Stimulated activated CD8-positive, alpha-beta memory T cell treated with anti-CD3 and anti-CD28 coated beads, Interleukin-12 subunit alpha, Interleukin-12 subunit beta, amount 100 ng/mL, for 1 hour (primary cell): Measurements from ENCODE around the gene TANGO2.

Source experiments
- DNase-seq: peaks from one replicate; pipeline ENCODE4 v3.0.0-alpha.2; 2020; ENCODE audit warnings: low read depth

Gene TANGO2

DNA sequence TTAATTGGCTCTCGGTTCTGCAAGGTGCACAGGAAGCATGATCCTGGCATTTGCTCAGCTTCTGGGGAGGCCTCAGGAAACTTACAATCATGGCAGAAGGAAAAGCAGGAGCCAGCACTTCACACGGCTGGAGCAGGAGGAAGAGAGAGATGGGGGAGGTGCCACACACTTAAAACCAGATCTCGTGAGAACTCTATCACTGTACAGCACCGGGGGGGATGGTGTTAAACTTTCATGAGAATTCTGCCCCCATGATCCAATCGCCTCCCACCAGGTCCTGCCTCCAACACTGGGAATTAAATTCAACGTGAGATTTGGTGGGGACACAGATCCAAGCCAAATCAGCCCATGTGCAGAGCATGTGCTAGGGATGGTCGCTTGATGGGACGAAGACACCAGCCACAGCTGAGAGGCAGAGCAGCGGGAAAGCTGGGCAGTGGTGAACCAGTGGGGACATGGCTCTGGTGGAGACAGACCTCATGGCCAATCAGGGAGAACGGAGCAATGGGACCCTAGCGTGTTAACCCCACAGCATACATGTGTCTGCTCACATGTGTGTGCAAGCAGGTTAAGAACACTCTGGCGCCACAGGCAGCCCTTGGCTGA is 6.2 kb downstream of the TANGO2 start:
- no peak for DNase-seq

DNA sequence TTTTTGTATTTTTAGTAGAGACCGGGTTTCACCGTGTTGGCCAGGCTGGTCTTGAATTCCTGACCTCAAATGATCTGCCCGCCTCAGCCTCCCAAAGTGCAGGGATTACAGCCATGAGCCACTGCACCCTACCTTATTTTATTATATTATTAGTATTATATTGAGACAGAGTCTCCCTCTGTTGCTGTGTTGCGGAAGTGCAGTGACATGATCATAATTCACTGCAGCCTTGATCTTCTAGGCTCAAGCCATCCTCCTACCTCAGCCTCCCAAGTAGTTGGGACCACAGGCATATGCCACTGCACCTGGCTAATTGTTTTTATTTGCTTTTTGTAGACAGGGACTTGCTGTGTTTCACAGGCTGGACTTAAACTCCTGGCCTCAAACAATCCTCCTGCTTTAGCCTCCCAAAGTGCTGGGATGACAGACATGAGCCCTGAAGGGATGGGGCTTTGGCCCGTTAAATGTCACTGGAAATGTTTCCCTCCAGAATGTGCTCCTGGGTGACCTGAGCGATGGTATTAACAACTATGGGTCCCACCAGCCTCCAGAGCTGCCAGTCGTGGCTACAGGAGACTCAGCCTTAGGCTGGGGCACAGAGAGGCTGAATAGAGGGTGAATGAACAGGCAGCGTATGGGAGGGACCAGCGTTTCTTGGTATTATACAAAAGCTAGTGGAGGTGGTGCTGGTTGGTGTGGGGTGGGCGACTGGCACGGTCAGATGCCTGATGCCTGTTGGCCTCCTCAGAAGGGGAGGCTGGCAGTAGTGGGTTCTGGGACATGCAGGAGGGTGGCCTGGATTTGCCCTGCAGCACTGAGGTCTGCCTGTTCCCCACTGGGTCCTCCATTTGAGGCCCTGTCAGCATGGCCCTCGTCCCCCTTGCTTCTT is 7.3 kb downstream of the TANGO2 start:
- DNase-seq, result no peak

DNA sequence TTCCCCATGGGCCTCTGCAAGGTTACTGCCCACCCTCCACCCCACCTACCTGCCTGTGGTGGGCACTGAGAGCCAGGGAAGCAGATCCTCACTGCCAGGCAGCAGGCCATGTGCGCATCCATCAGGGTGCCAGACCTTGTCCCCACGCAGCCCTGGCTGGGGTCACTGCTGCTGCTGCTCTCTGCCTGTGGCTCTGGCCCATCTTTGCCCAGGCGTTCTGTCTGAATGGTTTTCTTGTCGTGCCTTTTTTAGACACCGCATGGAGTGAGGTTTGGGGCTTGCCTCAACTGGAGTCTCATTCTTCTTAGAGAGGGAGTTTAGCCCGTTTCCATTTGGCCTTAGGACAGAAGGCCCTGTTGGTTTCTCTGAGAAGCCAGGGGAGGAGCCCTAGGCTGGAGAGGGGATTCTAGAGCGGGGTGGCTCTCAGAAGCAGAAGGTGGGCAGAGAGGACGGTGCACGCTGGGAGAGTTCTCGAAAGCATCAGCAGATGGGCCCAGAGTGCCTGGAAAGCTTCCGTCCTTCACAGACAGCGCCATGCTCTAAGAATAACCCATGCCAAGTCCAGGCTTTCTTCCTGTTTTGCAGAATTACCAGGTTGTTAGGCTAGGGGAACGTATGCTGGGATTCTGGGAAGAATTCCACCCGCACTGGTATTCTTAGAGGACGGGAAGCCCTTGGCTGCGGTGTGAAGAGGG is 8.1 kb downstream of the TANGO2 start:
- DNase-seq, result no peak

DNA sequence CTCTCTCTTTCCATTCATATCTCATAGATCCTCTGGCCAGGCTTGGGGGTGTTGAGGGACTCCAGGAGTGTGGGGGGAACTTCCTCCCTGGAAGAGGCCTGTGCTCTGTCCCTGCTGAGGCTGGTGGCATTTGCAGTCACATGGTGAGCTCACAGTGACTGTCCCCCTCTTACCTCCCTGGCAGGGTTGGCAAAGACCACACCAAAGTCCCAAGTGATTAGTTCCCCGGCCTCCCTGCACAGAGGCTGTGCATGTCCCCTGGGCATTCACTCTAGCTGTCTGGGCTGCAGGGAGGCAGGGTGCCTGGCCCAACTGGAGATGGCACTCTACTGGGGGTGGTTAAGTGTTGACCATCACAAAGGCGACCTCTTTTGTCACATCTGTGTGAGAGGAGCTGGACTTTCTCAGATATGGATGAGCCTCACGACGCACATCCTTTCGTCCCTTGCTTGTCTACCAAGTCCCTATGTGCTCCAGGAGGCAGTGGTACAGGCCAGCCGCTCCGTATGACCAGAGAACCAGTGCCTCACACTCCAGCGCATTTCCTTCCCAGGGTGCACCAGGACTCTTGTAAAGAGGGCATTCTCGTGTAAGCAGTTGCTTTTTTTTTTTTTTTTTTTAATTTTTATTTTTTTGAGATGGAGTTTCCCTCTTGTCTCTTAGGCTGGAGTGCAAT is 8.8 kb downstream of the TANGO2 start:
- no peak for DNase-seq

DNA sequence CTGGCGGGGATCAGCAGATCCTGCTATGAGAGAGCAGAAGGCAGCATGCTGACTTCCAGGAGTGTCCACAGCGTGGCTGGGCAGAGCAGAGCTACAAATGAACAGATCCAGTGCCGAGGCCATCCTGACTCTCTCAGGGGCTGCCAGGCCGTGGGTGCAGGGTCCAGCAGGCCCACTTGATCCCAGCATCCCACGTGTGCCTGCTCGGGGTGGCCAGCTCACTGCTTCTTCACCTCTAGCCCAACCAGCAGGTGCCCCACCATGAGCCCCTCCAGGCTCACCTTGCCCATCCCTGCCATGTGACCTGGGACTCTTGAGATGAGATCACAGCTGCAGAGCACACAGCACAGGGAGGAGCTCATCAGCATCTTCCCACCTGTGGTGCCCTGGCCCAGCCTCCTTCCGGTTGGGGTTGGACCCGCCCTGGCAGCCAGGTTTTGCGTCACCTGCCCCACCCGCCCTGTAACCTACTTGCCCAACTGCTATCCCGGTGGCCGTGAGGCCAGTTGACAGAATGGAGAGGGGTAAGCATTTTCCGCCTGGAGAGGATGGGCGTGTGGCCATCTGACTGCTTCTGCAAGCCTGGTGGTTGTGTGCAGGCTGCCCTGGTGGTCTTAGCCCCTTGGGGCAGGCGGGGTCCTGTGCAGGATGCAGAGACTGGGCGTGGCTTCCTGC is 11.0 kb downstream of the TANGO2 start:
- DNase-seq, result no peak

DNA sequence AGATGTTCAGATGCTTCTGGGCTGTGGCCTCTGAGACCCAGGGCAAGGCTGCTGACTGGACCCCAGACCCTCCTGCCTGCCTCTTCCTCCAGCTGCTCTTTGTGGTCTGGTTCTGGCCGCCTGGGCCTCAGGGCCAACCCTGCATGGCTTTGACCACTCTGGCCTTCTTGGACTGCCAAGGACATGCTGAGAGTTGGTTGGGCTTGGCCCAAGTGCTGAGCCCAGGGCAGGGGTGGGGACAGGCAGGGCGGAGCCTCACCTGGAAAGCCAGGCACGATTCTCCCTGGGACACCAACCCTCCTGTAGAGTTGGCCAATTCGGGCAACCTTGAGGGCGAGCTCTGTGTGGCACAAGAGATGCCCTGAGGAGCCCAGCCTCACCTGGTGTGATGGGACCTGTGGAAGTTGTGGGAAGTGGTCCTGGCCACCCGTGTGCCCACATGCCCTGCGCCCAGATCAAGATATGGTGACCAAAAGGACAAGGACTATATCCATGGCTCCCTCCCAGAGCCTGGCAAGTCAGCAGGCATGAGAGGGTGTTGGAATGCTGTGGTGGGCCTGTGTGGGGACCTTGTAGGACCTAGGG is 11.6 kb downstream of the TANGO2 start:
- DNase-seq, result no peak

DNA sequence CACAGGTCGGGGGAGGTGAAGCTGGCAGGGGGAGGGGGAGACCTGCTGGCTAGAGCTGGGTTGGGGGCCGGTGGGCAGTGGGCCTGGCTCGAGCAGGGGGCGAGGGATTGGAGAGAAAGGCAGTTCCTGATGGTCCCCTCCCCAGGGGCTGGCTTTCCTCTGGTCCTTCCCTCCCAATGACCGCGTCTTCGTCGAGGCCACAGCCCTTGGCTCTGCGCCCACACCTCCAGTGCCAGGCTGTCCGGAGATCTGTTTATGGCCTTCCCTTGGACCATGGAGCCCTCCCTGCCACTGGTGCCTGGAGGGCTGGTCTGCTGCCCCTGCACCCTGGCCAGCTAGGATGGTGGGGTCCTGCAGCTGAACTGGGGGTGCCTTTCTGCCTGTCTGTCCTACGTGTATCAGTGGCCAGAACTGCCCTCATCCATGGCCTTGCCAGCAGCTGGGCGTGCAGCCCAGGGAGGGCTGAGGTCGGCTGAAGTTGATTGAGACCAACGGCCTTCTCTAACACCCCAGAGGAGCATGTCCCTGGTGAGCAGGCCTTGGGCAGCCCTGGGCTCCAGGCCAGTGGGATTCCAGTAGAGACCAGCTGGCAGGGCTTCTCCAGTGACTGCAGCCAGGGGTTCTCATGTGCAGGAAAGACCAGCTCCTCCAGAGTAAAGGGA is 12.3 kb downstream of the TANGO2 start:
- no peak for DNase-seq

DNA sequence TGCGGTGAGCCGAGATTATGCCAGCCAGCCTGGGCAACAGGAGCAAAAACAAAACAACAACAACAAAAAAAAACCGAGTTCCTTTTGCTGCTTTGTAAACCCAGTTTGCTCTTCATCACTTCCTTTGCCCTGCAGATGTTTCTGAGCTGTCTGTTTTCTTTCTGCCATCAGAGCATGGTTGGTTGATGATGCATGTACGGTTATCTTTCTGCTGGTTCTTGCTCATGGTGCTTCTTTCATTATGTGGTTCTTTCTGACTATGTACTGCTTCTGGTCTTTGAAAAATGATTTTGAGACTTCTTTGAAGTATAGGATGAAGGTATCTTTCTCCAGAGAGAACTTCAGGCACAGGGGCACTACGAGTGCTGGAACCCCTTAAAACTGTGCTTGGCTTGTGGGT is 13.2 kb downstream of the TANGO2 start:
- DNase-seq, result no peak

DNA sequence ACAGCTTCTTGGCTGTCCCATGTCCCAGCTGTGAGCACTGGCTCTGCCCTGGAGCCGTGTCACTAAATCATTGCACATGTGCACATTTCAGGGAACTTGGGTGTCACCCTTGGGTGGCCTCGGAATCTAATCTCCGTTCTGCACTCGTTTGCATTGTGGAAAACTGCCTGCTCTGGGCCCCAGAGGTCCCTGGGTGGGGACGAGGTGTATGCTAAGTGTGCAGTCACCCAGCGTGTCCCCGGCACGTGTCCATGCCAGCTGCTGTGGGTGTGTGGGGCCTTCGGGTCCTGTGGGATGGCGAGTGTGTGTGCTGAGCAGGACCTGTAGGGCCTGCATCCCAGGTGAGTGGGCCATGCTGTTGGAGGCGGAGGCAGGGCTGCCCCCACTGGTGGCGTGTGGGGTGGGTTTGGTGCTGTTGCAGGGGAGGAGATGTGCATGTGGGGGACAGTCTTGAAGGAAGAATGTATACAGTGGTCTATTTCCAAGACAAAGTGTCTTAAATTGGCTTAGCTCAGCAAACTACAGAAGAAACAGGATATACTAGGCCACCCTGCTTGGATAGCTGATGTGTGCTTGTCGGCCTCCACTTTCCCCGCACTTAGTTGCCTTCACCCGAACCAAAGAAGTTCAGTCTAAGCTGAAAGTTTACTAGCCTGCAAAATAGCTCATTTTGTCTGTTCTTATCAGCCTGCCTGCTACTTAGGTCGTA is 14.6 kb downstream of the TANGO2 start:
- no peak for DNase-seq

DNA sequence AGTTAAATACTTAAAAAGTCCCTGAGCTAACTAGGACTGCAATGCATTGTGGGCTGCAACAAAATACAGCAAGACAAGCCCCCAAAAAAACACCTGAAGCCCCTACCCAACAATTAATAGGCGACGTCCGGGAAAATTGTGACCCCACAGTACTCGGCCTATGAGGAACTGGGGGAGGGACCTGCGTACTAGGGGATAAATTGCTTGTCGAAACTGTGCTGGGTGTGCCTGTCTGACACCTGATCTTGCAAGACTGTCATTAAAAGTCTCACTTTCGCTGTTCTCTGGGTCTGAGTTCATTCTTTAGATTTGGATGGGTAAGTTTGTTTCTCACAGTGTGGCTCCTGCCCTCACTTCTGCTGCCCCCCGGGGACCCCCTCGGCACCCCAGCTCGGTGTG is 15.2 kb downstream of the TANGO2 start:
- DNase-seq, result no peak

DNA sequence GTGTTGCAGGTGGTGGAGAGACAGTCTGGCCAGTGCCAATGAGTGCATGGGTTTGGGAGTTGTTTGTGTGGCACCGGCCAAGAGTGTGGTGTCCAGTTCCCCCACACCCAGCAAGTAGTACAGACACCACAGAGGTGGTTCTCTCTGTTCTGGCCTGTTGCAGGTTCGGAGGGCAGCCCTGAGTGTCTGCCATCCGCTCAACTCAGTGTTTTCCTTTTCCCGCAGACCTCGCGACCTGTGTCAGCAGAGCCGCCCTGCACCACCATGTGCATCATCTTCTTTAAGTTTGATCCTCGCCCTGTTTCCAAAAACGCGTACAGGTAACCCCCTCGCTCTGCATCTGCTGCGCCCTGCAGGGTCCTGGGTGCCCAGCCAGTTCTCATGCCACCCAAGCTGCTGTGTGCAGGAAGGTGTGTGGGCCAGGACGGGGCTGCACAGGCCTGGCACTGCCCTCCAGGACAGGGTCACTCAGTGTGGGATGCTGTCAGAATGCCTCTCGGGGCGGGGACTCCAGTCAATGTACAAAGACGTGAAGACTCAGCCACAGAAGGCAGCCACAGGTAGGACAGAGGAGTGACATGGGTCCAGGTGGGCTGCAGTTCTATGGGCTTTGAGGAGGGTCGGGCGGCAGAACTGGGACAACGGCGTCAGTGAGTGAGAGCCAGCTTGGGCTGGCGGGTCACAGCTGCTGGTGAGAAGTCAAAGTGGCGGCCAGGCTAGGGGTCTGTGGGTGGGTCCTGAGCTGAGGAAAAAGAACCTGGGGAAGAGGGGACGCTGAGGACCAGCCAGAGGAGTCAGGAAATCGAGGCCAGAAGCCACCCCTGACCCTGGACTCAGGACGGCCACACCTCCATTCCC is 15.9 kb downstream of the TANGO2 start:
- no peak for DNase-seq

DNA sequence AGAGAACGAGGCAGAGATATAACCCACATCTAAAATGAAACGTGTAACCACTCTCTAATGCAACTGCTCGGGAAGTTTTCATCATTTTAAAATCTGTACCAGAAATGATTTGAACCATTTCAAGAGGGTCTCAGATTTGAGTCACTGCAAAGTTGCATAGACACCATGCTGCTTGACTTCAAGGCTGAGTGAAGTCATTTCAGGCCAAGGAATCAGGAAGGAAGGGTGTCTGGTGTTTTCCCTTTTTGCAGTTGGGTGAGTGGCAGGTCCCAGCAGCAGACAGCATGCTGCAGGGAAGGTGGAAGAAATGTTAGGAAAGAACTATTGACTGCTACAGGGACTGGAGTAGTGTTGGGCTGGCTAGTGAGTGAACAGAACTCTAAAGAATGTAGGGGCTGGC is 16.5 kb downstream of the TANGO2 start:
- no peak for DNase-seq

DNA sequence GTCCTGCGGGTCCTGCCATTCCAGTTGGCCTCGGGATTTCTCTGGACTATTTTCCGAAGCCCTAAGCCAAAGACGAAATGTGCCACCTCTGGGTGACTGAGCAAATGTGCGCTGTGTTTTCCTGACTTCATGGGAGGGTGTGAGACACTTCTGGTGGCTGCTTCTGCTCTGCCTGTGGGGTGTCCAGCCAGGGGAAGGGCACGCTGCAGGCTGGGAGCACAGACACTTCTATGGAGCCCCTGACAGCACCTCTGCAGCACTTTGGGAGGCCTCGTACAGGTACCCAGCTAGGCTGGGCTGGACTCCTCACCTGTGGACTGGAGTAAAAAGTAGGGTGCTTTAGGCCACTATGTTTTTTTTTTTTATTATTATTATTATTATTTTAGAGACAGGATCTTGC is 17.7 kb downstream of the TANGO2 start:
- no peak for DNase-seq

DNA sequence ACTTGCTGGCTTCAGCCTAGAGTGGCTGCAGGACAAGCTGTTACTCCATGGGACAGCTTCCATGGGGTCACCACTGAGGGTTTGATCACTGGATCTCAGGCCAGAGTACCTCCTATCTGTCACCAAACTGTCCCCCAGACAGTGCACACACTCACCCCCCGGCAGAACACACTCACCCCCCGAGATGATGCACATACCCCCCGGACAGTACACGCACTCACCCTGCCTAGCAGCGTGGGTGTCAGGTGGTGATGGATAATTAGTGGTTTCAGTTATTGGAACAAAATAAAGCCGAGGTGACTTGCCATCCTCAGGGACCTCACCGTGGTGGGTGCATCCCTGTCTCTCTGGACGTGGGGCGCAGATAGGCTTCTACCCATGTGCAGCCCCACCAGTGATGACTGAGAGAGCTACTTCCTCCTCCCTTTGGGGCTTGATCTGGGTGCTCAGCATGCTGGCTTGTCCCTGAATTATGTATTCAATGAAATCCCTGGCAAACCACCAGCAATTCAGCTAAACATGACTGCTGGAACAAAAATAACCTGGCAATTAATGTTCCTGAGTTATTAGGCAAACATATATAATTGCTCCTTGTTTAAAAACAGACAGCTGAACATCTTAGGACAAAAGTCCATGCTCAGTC is 18.9 kb downstream of the TANGO2 start:
- DNase-seq, result no peak

DNA sequence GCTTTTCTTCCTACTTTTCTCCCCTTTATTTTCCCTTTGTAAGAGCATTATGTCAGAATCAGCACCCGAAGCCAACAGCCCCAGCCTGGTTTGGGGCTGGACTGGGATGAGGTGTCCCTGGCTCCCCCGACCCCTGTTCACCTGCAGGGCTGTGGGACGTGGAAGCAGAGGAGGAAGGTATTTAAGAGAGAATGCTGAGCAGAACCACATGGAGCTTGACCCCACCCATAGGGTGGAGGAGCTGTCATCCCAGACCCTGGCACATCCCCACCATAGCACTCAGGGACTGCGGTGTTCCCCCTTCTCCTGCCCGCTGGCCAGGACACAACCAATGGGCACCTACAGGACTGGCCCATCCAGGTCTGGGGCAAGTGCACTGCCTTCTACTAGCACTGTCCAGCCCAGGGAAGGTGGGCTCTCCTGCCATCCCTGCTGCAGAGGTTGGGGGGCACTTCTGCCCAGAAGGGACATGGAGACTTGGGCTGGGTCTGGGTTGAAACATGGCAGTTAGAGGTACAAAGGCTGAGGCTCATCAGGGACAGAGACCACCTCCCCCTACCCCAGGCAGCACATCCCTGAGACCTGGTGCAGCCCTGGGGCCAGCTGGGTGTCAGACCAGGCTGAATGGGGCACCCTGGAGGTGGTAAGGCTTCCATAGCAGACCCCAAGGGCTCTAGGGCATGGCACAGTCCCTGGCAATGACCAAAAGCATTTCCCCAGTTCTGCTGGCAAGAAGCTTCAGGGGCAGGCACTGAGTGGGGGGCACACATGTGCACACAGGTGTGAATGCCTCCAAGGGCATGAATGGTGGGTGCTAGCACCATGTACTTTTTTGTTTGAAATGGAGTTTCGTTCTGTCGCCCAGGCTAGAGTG is 19.7 kb downstream of the TANGO2 start:
- DNase-seq, result no peak

DNA sequence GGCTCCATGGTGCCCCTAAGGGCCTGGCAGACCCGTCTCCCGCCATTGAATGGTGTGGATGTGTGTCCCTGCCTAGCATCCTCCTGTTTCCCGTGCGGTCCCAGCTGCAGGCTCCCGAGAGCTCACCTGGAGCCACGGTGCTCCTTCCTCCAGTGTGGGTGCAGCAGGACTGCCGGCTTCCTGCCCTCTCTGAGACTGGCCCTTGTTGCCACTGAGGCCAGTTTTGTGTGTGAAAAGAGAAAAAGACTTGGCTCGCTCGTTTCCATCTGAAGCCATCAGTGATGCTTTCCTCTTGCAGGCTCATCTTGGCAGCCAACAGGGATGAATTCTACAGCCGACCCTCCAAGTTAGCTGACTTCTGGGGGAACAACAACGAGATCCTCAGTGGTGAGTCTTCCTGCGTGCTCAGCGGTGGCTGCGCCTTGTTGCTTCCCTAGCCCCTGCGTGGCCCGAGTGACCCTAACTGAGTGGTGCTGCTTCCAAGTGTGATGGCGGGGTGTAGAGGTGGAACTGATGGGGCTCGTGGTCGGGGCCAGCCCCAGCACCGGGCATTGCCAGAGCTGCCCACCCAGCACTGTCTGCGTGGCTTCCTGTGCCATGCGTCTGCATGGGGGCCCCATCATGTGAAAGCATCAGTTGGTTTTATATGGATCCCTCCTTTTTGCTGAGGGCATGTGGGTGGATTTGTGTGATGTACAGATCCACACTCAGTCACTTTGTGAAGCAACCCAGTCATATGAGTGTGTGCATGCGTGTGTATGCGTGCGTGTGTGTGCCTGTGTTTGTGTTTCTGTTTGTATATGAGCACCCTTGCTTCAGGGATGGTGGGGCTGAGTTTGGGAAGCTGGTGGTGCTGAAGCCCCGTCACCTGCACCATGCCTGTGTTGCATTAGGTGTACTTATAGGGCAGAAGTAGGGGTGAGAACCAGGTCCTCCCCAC is 22.4 kb downstream of the TANGO2 start:
- no peak for DNase-seq

DNA sequence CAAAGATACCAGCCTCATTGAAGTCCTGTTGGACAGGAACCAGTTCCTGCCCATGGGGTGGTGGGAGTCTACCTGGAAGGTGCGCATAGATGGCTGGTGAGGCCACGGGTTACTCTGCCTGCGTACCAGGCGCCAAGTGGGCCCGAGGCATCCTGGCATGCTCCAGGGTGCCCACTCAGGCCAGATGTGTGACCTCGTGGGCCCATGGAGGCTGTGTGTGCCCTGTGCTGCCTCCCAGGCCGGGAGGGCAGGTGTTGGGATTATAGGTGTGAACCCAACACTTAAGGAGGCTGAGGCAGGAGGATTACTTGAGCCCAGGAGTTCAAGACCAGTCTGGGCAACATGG is 23.1 kb downstream of the TANGO2 start:
- no peak for DNase-seq
